ENCODE results near the gene TNRC6C. TPM values are rescaled to one million over a fixed set of nuclear protein-coding genes. Genes with fewer than 3 reads are reported as not detected.
A peak's percentile ranks its signal among the peaks of the same experiment; 100 is the strongest.

TNRC6C gene
- total RNA-seq, 4 donors from 2014 or later, result 2.6 to 10.9 (median 4.7) TPM

GRCh38 chr17:78126895-78127238 is 168.4 kb downstream of the TNRC6C start:
- Histone ChIP-seq H3K4me1 (peaks cover 58 to 94% (median 63%) of the 10 kb centered on the region in 3 donors), H3K36me3 (peaks cover 15 to 46% (median 24%) of the 10 kb centered on the region in 3 donors), H3K27ac (peak overlapping the region; percentile 80 to 88 (median 86)), H3K9me3 (no peaks in the 10 kb centered on the region), H3K4me3 (peak overlapping the region in 3 of 4 donors; percentile 64 to 86 (median 66)), H3K27me3 (peaks cover 0 to 12% (median 0%) of the 10 kb centered on the region in 4 donors)
- TF ChIP-seq POLR2A (IDR thresholded peaks at IDR 0.05), result no peak
- no peak for TF ChIP-seq CTCF (IDR thresholded peaks at IDR 0.05)
- DNase-seq, result no peak
- intact Hi-C loops (cut with DNase I), result no loop called here
- WGBS, 2 donors, result 42 to 52% methylated on average over 3 to 5 of the region's 6 CpGs

GRCh38 chr17:78127239-78127887 is 168.9 kb downstream of the TNRC6C start:
- H3K36me3 ChIP-seq, result peaks cover 12 to 42% (median 19%) of the 10 kb centered on the region in 3 donors
- peaks cover 63 to 94% (median 68%) of the 10 kb centered on the region in 3 donors for H3K4me1 ChIP-seq
- peak overlapping the region; percentile 80 to 88 (median 86) for H3K27ac ChIP-seq
- DNase-seq, result no peak
- H3K9me3 ChIP-seq, result no peaks in the 10 kb centered on the region
- TF ChIP-seq CTCF (IDR thresholded peaks at IDR 0.05), result no peak
- peak in 1 of 4 donors; percentile 47 for TF ChIP-seq POLR2A (IDR thresholded peaks at IDR 0.05)
- H3K27me3 ChIP-seq, result peaks cover 0 to 17% (median 0%) of the 10 kb centered on the region in 4 donors
- H3K4me3 ChIP-seq, result peak overlapping the region; percentile 41 to 86 (median 65)
- 0% methylated on average over 1 of the region's 25 CpGs; no CpG with 5 or more reads in 1 of the 2 donors for WGBS, 2 donors
- intact Hi-C loops (cut with DNase I), result no loop called here

- H3K36me3 ChIP-seq, result peaks cover 7 to 35% (median 12%) of the 10 kb centered on the region in 3 donors
- peak overlapping the region; percentile 41 to 86 (median 65) for H3K4me3 ChIP-seq
- intact Hi-C loops (cut with DNase I), result no loop called here
- no peak for DNase-seq
- no peak for TF ChIP-seq CTCF (IDR thresholded peaks at IDR 0.05)
- TF ChIP-seq POLR2A (IDR thresholded peaks at IDR 0.05), result no peak
- no peaks in the 10 kb centered on the region for H3K9me3 ChIP-seq
- WGBS, 2 donors, result 0% methylated on average over 7 of the region's 39 CpGs; no CpG with 5 or more reads in 1 of the 2 donors
- H3K27ac ChIP-seq, result peak overlapping the region; percentile 80 to 88 (median 86)
- peaks cover 69 to 94% (median 74%) of the 10 kb centered on the region in 3 donors for H3K4me1 ChIP-seq
- H3K27me3 ChIP-seq, result peaks cover 0 to 18% (median 0%) of the 10 kb centered on the region in 4 donors
These were observed 169.5 kb downstream of the TNRC6C start for GRCh38 chr17:78127888-78128550.

GRCh38 chr17:78128551-78129350 is 170.2 kb downstream of the TNRC6C start, which contains the start of gene TMC6:
Gene TMC6, minus strand, starts transcription at chr17:78128755. Its CDS starts 1,923 bp downstream, at chr17:78126832.
- 0% methylated on average over 3 to 4 of the region's 54 CpGs for WGBS, 2 donors
- DNase-seq, result no peak
- H3K27ac ChIP-seq, result peak within 1 kb of the TSS; percentile 80 to 88 (median 86)
- peaks cover 73 to 100% (median 74%) of the 10 kb centered on the region in 3 donors for H3K4me1 ChIP-seq
- H3K27me3 ChIP-seq, result peaks cover 0 to 18% (median 0%) of the 10 kb centered on the region in 4 donors
- no peaks in the 10 kb centered on the region for H3K9me3 ChIP-seq
- no peak for TF ChIP-seq CTCF (IDR thresholded peaks at IDR 0.05)
- TF ChIP-seq POLR2A (IDR thresholded peaks at IDR 0.05), result peak in 3 of 4 donors; percentile 10 to 72 (median 58)
- intact Hi-C loops (cut with DNase I), result no loop called here
- peaks cover 7 to 28% (median 9%) of the 10 kb centered on the region in 3 donors for H3K36me3 ChIP-seq
- peak within 1 kb of the TSS; percentile 41 to 86 (median 65) for H3K4me3 ChIP-seq
